Measurements from ENCODE around the gene FAM81A.
A peak's percentile ranks its signal among the peaks of the same experiment; 100 is the strongest.

FAM81A gene

GRCh38 chr15:59543721-59544547 lies 105.9 kb downstream of the FAM81A start:
- Histone ChIP-seq H3K18ac (ENCODE audit: low read depth in 1 of 2, low read length in 2 of 2) (no peak overlapping the region), H3K9me3 (ENCODE audit: control insufficient read depth, low read length) (no peaks in the 10 kb centered on the region), H3K36me3 (ENCODE audit: control insufficient read depth in 1 of 2, insufficient read depth in 2 of 2, low read depth in 1 of 2, low read length in 2 of 2) (no peaks in the 10 kb centered on the region), H3K27me3 (ENCODE audit: control insufficient read depth in 1 of 2, insufficient read depth in 1 of 2, low read length in 2 of 2) (peaks cover 0 to 68% of the 10 kb centered on the region in 2 experiments), H3K4me1 (ENCODE audit: control insufficient read depth, insufficient read depth, low read depth, low read length) (no peaks in the 10 kb centered on the region), H2AK5ac (ENCODE audit: low read length, severe bottlenecking) (no peak overlapping the region), H3K4me3 (ENCODE audit: insufficient read depth in 1 of 2, low read depth in 1 of 2, low read length in 2 of 2) (no peak overlapping the region), H2BK15ac (ENCODE audit: low read depth, poor library complexity, severe bottlenecking) (no peak overlapping the region), H2BK5ac (ENCODE audit: low read depth, low read length, poor library complexity, severe bottlenecking) (no peak overlapping the region), H3K14ac (ENCODE audit: low read length in 2 of 2) (peak overlapping the region in 1 of 2 experiments; percentile 35), H3K79me1 (replicated peaks; ENCODE audit: low read length, poor library complexity, severe bottlenecking) (no peaks in the 10 kb centered on the region), H3K4ac (ENCODE audit: low read depth in 1 of 2, low read length in 2 of 2) (no peak overlapping the region), H2BK12ac (ENCODE audit: low read length in 2 of 2) (no peak overlapping the region), H3K4me2 (ENCODE audit: low read length, poor library complexity, severe bottlenecking) (no peak overlapping the region), H3K27ac (ENCODE audit: low read length, poor library complexity, severe bottlenecking) (no peak overlapping the region), H4K8ac (ENCODE audit: low read length) (no peak overlapping the region), H3K23ac (ENCODE audit: low read length in 2 of 2) (no peak overlapping the region), H3K9ac (ENCODE audit: low read length) (no peak overlapping the region), H2AFZ (ENCODE audit: low read depth, low read length) (no peak overlapping the region), H4K91ac (ENCODE audit: low read length) (no peak overlapping the region), H2BK120ac (ENCODE audit: low read depth, low read length) (no peak overlapping the region)
- WGBS, result 76% methylated on average over 9 of the region's 9 CpGs
- DNase-seq, result no peak

- H3K4me1 ChIP-seq (ENCODE audit: control insufficient read depth, insufficient read depth, low read depth, low read length), result no peaks in the 10 kb centered on the region
- no peak overlapping the region for H3K27ac ChIP-seq (ENCODE audit: low read length, poor library complexity, severe bottlenecking)
- no peak overlapping the region for H3K4me2 ChIP-seq (ENCODE audit: low read length, poor library complexity, severe bottlenecking)
- H3K36me3 ChIP-seq (ENCODE audit: control insufficient read depth in 1 of 2, insufficient read depth in 2 of 2, low read depth in 1 of 2, low read length in 2 of 2), result no peaks in the 10 kb centered on the region
- H3K23ac ChIP-seq (ENCODE audit: low read length in 2 of 2), result no peak overlapping the region
- no peaks in the 10 kb centered on the region for H3K79me1 ChIP-seq (replicated peaks; ENCODE audit: low read length, poor library complexity, severe bottlenecking)
- H3K14ac ChIP-seq (ENCODE audit: low read length in 2 of 2), result no peak overlapping the region
- no peak overlapping the region for H2BK5ac ChIP-seq (ENCODE audit: low read depth, low read length, poor library complexity, severe bottlenecking)
- no peak overlapping the region for H3K9ac ChIP-seq (ENCODE audit: low read length)
- no peak overlapping the region for H3K4ac ChIP-seq (ENCODE audit: low read depth in 1 of 2, low read length in 2 of 2)
- no peaks in the 10 kb centered on the region for H3K9me3 ChIP-seq (ENCODE audit: control insufficient read depth, low read length)
- no peak overlapping the region for H2BK120ac ChIP-seq (ENCODE audit: low read depth, low read length)
- no peak overlapping the region for H3K4me3 ChIP-seq (ENCODE audit: insufficient read depth in 1 of 2, low read depth in 1 of 2, low read length in 2 of 2)
- H4K91ac ChIP-seq (ENCODE audit: low read length), result no peak overlapping the region
- no peak overlapping the region for H4K8ac ChIP-seq (ENCODE audit: low read length)
- H3K27me3 ChIP-seq (ENCODE audit: control insufficient read depth in 1 of 2, insufficient read depth in 1 of 2, low read length in 2 of 2), result peaks cover 0 to 74% of the 10 kb centered on the region in 2 experiments
- no peak overlapping the region for H2AFZ ChIP-seq (ENCODE audit: low read depth, low read length)
- no peak overlapping the region for H2BK12ac ChIP-seq (ENCODE audit: low read length in 2 of 2)
- H2BK15ac ChIP-seq (ENCODE audit: low read depth, poor library complexity, severe bottlenecking), result no peak overlapping the region
- DNase-seq, result no peak
- 77% methylated on average over 8 of the region's 8 CpGs for WGBS
- no peak overlapping the region for H2AK5ac ChIP-seq (ENCODE audit: low read length, severe bottlenecking)
- H3K18ac ChIP-seq (ENCODE audit: low read depth in 1 of 2, low read length in 2 of 2), result no peak overlapping the region
Measured at GRCh38 chr15:59545573-59545972, 107.6 kb downstream of the FAM81A start.

GRCh38 chr15:59548501-59549226 lies 110.7 kb downstream of the FAM81A start:
- Histone ChIP-seq H3K4ac (ENCODE audit: low read depth in 1 of 2, low read length in 2 of 2) (no peak overlapping the region), H3K14ac (ENCODE audit: low read length in 2 of 2) (peak overlapping the region in 1 of 2 experiments; percentile 36)

More at GRCh38 chr15:59548501-59549226, 110.7 kb downstream of the FAM81A start:
- Histone ChIP-seq H3K18ac (ENCODE audit: low read depth in 1 of 2, low read length in 2 of 2) (no peak overlapping the region), H3K4me2 (ENCODE audit: low read length, poor library complexity, severe bottlenecking) (no peak overlapping the region), H2BK5ac (ENCODE audit: low read depth, low read length, poor library complexity, severe bottlenecking) (no peak overlapping the region), H2BK15ac (ENCODE audit: low read depth, poor library complexity, severe bottlenecking) (no peak overlapping the region), H3K9ac (ENCODE audit: low read length) (no peak overlapping the region), H3K36me3 (ENCODE audit: control insufficient read depth in 1 of 2, insufficient read depth in 2 of 2, low read depth in 1 of 2, low read length in 2 of 2) (no peaks in the 10 kb centered on the region), H3K27ac (ENCODE audit: low read length, poor library complexity, severe bottlenecking) (no peak overlapping the region), H3K23ac (ENCODE audit: low read length in 2 of 2) (no peak overlapping the region), H4K91ac (ENCODE audit: low read length) (no peak overlapping the region), H3K9me3 (ENCODE audit: control insufficient read depth, low read length) (no peaks in the 10 kb centered on the region), H2AFZ (ENCODE audit: low read depth, low read length) (no peak overlapping the region), H3K4me3 (ENCODE audit: insufficient read depth in 1 of 2, low read depth in 1 of 2, low read length in 2 of 2) (no peak overlapping the region), H3K79me1 (replicated peaks; ENCODE audit: low read length, poor library complexity, severe bottlenecking) (no peaks in the 10 kb centered on the region), H2BK12ac (ENCODE audit: low read length in 2 of 2) (no peak overlapping the region), H3K27me3 (ENCODE audit: control insufficient read depth in 1 of 2, insufficient read depth in 1 of 2, low read length in 2 of 2) (peaks cover 0 to 55% of the 10 kb centered on the region in 2 experiments), H2BK120ac (ENCODE audit: low read depth, low read length) (no peak overlapping the region), H2AK5ac (ENCODE audit: low read length, severe bottlenecking) (no peak overlapping the region), H3K4me1 (ENCODE audit: control insufficient read depth, insufficient read depth, low read depth, low read length) (peaks cover under 1% of the 10 kb centered on the region), H4K8ac (ENCODE audit: low read length) (no peak overlapping the region)
- no peak for DNase-seq
- 81% methylated on average over 9 of the region's 9 CpGs for WGBS

Measured in mesenchymal stem cell (in vitro differentiated cells and primary cell).